ENCODE measurements around the gene PRAMEF14. TPM values are rescaled to one million over a fixed set of nuclear protein-coding genes. Genes with fewer than 3 reads are reported as not detected.

The PRAMEF14 gene
- total and polyA plus RNA-seq, 9 of the 15 experiments (the other 6 are each of a cell fraction or from before 2014, with no cell fraction given) = not detected

Other genes with a start within 250 kb of the PRAMEF14 start
Only the 7 nearest of the 15 such genes appear.
- not detected in 2 replicates for gene PRAMEF5, start 92.9 kb downstream of the PRAMEF14 start, total RNA-seq (2014; rRNA removed)
- gene PRAMEF5, start 92.9 kb downstream of the PRAMEF14 start, total RNA-seq (2014; rRNA removed; fragmentation: Illumina TruSeq; extraction: Trizol) = not detected in 2 replicates
- not detected in 2 replicates for gene PRAMEF5, start 92.9 kb downstream of the PRAMEF14 start, total RNA-seq (2015; rRNA removed; fragmentation: Illumina TruSeq; extraction: Trizol)
- not detected in 2 replicates for gene PRAMEF5, start 92.9 kb downstream of the PRAMEF14 start, total RNA-seq (2021)
- not detected in 2 replicates for gene PRAMEF5, start 92.9 kb downstream of the PRAMEF14 start, polyA plus RNA-seq (2011; rRNA removed)
- not detected in 2 replicates for gene PRAMEF5, start 92.9 kb downstream of the PRAMEF14 start, polyA plus RNA-seq (2014; fragmentation: Illumina TruSeq; extraction: Trizol)
- not detected for gene PRAMEF5, start 92.9 kb downstream of the PRAMEF14 start, polyA plus RNA-seq (2014; fragmentation: Nextera tagmentation; extraction: Ambion mirVana)
- not detected in 2 replicates for gene PRAMEF5, start 92.9 kb downstream of the PRAMEF14 start, polyA plus RNA-seq (2014; rRNA removed)
- gene PRAMEF8, start 62.0 kb downstream of the PRAMEF14 start, total RNA-seq (2014; rRNA removed) = not detected in 2 replicates
- gene PRAMEF8, start 62.0 kb downstream of the PRAMEF14 start, total RNA-seq (2014; rRNA removed; fragmentation: Illumina TruSeq; extraction: Trizol) = not detected in 2 replicates
- gene PRAMEF8, start 62.0 kb downstream of the PRAMEF14 start, total RNA-seq (2015; rRNA removed; fragmentation: Illumina TruSeq; extraction: Trizol) = not detected in 2 replicates
- gene PRAMEF8, start 62.0 kb downstream of the PRAMEF14 start, total RNA-seq (2021) = not detected in 2 replicates
- not detected in 2 replicates for gene PRAMEF8, start 62.0 kb downstream of the PRAMEF14 start, polyA plus RNA-seq (2011; rRNA removed)
- not detected in 2 replicates for gene PRAMEF8, start 62.0 kb downstream of the PRAMEF14 start, polyA plus RNA-seq (2014; fragmentation: Illumina TruSeq; extraction: Trizol)
- gene PRAMEF8, start 62.0 kb downstream of the PRAMEF14 start, polyA plus RNA-seq (2014; fragmentation: Nextera tagmentation; extraction: Ambion mirVana) = not detected
- not detected in 2 replicates for gene PRAMEF8, start 62.0 kb downstream of the PRAMEF14 start, polyA plus RNA-seq (2014; rRNA removed)
- not detected in 2 replicates for gene PRAMEF33, start 43.6 kb downstream of the PRAMEF14 start, total RNA-seq (2014; rRNA removed)
- not detected in 2 replicates for gene PRAMEF33, start 43.6 kb downstream of the PRAMEF14 start, total RNA-seq (2014; rRNA removed; fragmentation: Illumina TruSeq; extraction: Trizol)
- gene PRAMEF33, start 43.6 kb downstream of the PRAMEF14 start, total RNA-seq (2015; rRNA removed; fragmentation: Illumina TruSeq; extraction: Trizol) = not detected in 2 replicates
- gene PRAMEF33, start 43.6 kb downstream of the PRAMEF14 start, total RNA-seq (2021) = not detected in 2 replicates
- gene PRAMEF33, start 43.6 kb downstream of the PRAMEF14 start, polyA plus RNA-seq (2011; rRNA removed) = not detected in 2 replicates
- not detected in 2 replicates for gene PRAMEF33, start 43.6 kb downstream of the PRAMEF14 start, polyA plus RNA-seq (2014; fragmentation: Illumina TruSeq; extraction: Trizol)
- gene PRAMEF33, start 43.6 kb downstream of the PRAMEF14 start, polyA plus RNA-seq (2014; fragmentation: Nextera tagmentation; extraction: Ambion mirVana) = not detected
- gene PRAMEF33, start 43.6 kb downstream of the PRAMEF14 start, polyA plus RNA-seq (2014; rRNA removed) = not detected in 2 replicates
- gene PRAMEF15, start 31.6 kb downstream of the PRAMEF14 start, total RNA-seq (2014; rRNA removed) = not detected in 2 replicates
- gene PRAMEF15, start 31.6 kb downstream of the PRAMEF14 start, total RNA-seq (2014; rRNA removed; fragmentation: Illumina TruSeq; extraction: Trizol) = not detected in 2 replicates
- not detected in 2 replicates for gene PRAMEF15, start 31.6 kb downstream of the PRAMEF14 start, total RNA-seq (2015; rRNA removed; fragmentation: Illumina TruSeq; extraction: Trizol)
- gene PRAMEF15, start 31.6 kb downstream of the PRAMEF14 start, total RNA-seq (2021) = not detected in 2 replicates
- gene PRAMEF15, start 31.6 kb downstream of the PRAMEF14 start, polyA plus RNA-seq (2011; rRNA removed) = not detected in 2 replicates
- not detected in 2 replicates for gene PRAMEF15, start 31.6 kb downstream of the PRAMEF14 start, polyA plus RNA-seq (2014; fragmentation: Illumina TruSeq; extraction: Trizol)
- gene PRAMEF15, start 31.6 kb downstream of the PRAMEF14 start, polyA plus RNA-seq (2014; fragmentation: Nextera tagmentation; extraction: Ambion mirVana) = not detected
- gene PRAMEF15, start 31.6 kb downstream of the PRAMEF14 start, polyA plus RNA-seq (2014; rRNA removed) = not detected in 2 replicates
- not detected in 2 replicates for gene PRAMEF19, start 24.8 kb upstream of the PRAMEF14 start, total RNA-seq (2014; rRNA removed)
- gene PRAMEF19, start 24.8 kb upstream of the PRAMEF14 start, total RNA-seq (2014; rRNA removed; fragmentation: Illumina TruSeq; extraction: Trizol) = not detected in 2 replicates
- not detected in 2 replicates for gene PRAMEF19, start 24.8 kb upstream of the PRAMEF14 start, total RNA-seq (2015; rRNA removed; fragmentation: Illumina TruSeq; extraction: Trizol)
- not detected in 2 replicates for gene PRAMEF19, start 24.8 kb upstream of the PRAMEF14 start, total RNA-seq (2021)
- not detected in 2 replicates for gene PRAMEF19, start 24.8 kb upstream of the PRAMEF14 start, polyA plus RNA-seq (2011; rRNA removed)
- not detected in 2 replicates for gene PRAMEF19, start 24.8 kb upstream of the PRAMEF14 start, polyA plus RNA-seq (2014; fragmentation: Illumina TruSeq; extraction: Trizol)
- gene PRAMEF19, start 24.8 kb upstream of the PRAMEF14 start, polyA plus RNA-seq (2014; fragmentation: Nextera tagmentation; extraction: Ambion mirVana) = not detected
- not detected in 2 replicates for gene PRAMEF19, start 24.8 kb upstream of the PRAMEF14 start, polyA plus RNA-seq (2014; rRNA removed)
- gene PRAMEF17, start 42.5 kb upstream of the PRAMEF14 start, total RNA-seq (2014; rRNA removed) = not detected in 2 replicates
- not detected in 2 replicates for gene PRAMEF17, start 42.5 kb upstream of the PRAMEF14 start, total RNA-seq (2014; rRNA removed; fragmentation: Illumina TruSeq; extraction: Trizol)
- gene PRAMEF17, start 42.5 kb upstream of the PRAMEF14 start, total RNA-seq (2015; rRNA removed; fragmentation: Illumina TruSeq; extraction: Trizol) = not detected in 2 replicates
- gene PRAMEF17, start 42.5 kb upstream of the PRAMEF14 start, total RNA-seq (2021) = not detected in 2 replicates
- gene PRAMEF17, start 42.5 kb upstream of the PRAMEF14 start, polyA plus RNA-seq (2011; rRNA removed) = not detected in 2 replicates
- not detected in 2 replicates for gene PRAMEF17, start 42.5 kb upstream of the PRAMEF14 start, polyA plus RNA-seq (2014; fragmentation: Illumina TruSeq; extraction: Trizol)
- not detected for gene PRAMEF17, start 42.5 kb upstream of the PRAMEF14 start, polyA plus RNA-seq (2014; fragmentation: Nextera tagmentation; extraction: Ambion mirVana)
- gene PRAMEF17, start 42.5 kb upstream of the PRAMEF14 start, polyA plus RNA-seq (2014; rRNA removed) = not detected in 2 replicates
- gene PRAMEF20, start 63.3 kb upstream of the PRAMEF14 start, total RNA-seq (2014; rRNA removed) = not detected in 2 replicates
- not detected in 2 replicates for gene PRAMEF20, start 63.3 kb upstream of the PRAMEF14 start, total RNA-seq (2014; rRNA removed; fragmentation: Illumina TruSeq; extraction: Trizol)
- gene PRAMEF20, start 63.3 kb upstream of the PRAMEF14 start, total RNA-seq (2015; rRNA removed; fragmentation: Illumina TruSeq; extraction: Trizol) = not detected in 2 replicates
- gene PRAMEF20, start 63.3 kb upstream of the PRAMEF14 start, total RNA-seq (2021) = not detected in 2 replicates
- not detected in 2 replicates for gene PRAMEF20, start 63.3 kb upstream of the PRAMEF14 start, polyA plus RNA-seq (2011; rRNA removed)
- not detected in 2 replicates for gene PRAMEF20, start 63.3 kb upstream of the PRAMEF14 start, polyA plus RNA-seq (2014; fragmentation: Illumina TruSeq; extraction: Trizol)
- not detected for gene PRAMEF20, start 63.3 kb upstream of the PRAMEF14 start, polyA plus RNA-seq (2014; fragmentation: Nextera tagmentation; extraction: Ambion mirVana)
- not detected in 2 replicates for gene PRAMEF20, start 63.3 kb upstream of the PRAMEF14 start, polyA plus RNA-seq (2014; rRNA removed)